Small intestine (tissue), 7 donors: ENCODE measurements around the gene TENM4. TPM values are rescaled to one million over a fixed set of nuclear protein-coding genes. Genes with fewer than 3 reads are reported as not detected.

ENCODE experiments used
- DNase-seq, 2 donors: peaks; one replicate each; pipeline versions ENCODE4 v3.0.0 to v3.0.0-alpha.2; 2013
- FAIRE-seq: peaks from 2 replicates; lab custom pipeline; 2012; peaks lifted over from hg19 to GRCh38; lab: Jason Lieb, UNC
- H3K27ac ChIP-seq, 3 donors: one replicate each; pipeline ENCODE4 v1.5.1; 2013; ENCODE audit warnings: low read length in 2 of 3, mild to moderate bottlenecking in 2 of 3, control low read depth in 1 of 3, inconsistent platforms in 1 of 3, low read depth in 1 of 3, moderate library complexity in 1 of 3
- H3K27me3 ChIP-seq, 3 donors: one replicate each; pipeline ENCODE4 v1.6.1; 2013; ENCODE audit warnings: low read length in 3 of 3, inconsistent platforms in 1 of 3; ENCODE audit not compliant: control insufficient read depth in 3 of 3, insufficient read depth in 3 of 3
- H3K36me3 ChIP-seq, 3 donors: one replicate each; pipeline ENCODE4 v1.6.1; 2013; ENCODE audit warnings: low read length in 3 of 3, inconsistent platforms in 1 of 3, low read depth in 1 of 3, mild to moderate bottlenecking in 1 of 3, moderate library complexity in 1 of 3; ENCODE audit not compliant: control insufficient read depth in 3 of 3, insufficient read depth in 2 of 3
- H3K4me1 ChIP-seq, 3 donors: one replicate each; pipeline ENCODE4 v1.6.1; 2013; ENCODE audit warnings: low read length in 2 of 3, inconsistent platforms in 1 of 3, low read depth in 1 of 3, mild to moderate bottlenecking in 1 of 3, moderate library complexity in 1 of 3; ENCODE audit not compliant: control insufficient read depth in 3 of 3, insufficient read depth in 2 of 3
- H3K4me3 ChIP-seq, 3 donors: one replicate each; pipeline ENCODE4 v1.5.1; 2013; ENCODE audit warnings: low read length in 3 of 3, control low read depth in 1 of 3, inconsistent platforms in 1 of 3, low read depth in 1 of 3, mild to moderate bottlenecking in 1 of 3, moderate library complexity in 1 of 3
- H3K9me3 ChIP-seq, 2 donors: one replicate each; pipeline ENCODE4 v1.6.1; 2013; ENCODE audit warnings: low read depth in 1 of 2, low read length in 1 of 2; ENCODE audit not compliant: control insufficient read depth in 2 of 2, insufficient read depth in 1 of 2
- WGBS, 3 donors: extraction: QIAGEN DNeasy Blood & Tissue Kit; methylation state at CpG; one replicate each; pipeline ENCODE4 v1.1.7; 2013; 5-methylcytosine and 5-hydroxymethylcytosine counted together
- polyA plus RNA-seq, 4 donors: library from polyadenylated mRNA; stranded (reverse) in 3 of 4; unstranded in 1 of 4; fragments of 200-250 nt in 3 of 4; fragments of 120-200 nt in 1 of 4; gene quantifications; one replicate each; pipeline versions ENCODE4 v1.2.1 to v1.2.3, GENCODE V29; 2013
- donor health status: healthy with polysubstance abuse.
- donor health status: control.
- donor health status: control.
- donor health status: Bipolar disorder and iron deficiency.
- donor health status: healthy.

TENM4 gene
- polyA plus RNA-seq, 4 donors, result under 0.01 to 0.96 (median 0.31) TPM; not detected in 1

DNA sequence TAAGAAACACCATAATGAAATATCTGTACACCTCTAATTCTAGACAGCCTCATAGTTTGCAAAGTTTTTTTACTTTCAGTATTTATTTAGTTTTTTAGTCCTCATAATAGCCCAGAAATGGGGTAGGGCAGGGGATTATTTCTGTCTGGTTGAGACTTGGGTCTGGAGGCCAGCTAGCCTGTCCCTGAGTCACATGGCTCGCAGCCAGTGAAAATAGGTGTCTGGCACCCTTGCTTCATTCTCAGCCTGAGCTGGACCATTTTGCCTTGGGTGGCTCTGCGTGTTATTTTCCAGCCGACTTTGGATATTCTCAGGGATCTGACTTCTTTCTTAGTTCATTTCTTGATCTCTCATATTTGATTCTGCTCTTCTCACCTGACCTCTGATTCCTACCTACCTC, 742.2 kb downstream of the TENM4 start:
- Histone ChIP-seq H3K9me3 (no peaks in the 10 kb centered on the region), H3K27ac (no peak overlapping the region), H3K4me1 (no peaks in the 10 kb centered on the region), H3K36me3 (no peaks in the 10 kb centered on the region), H3K4me3 (no peak overlapping the region), H3K27me3 (no peaks in the 10 kb centered on the region)
- no peak for DNase-seq
- no peak for FAIRE-seq
- WGBS, 3 donors, result 88 to 96% (median 93%) methylated on average over 3 of the region's 3 CpGs

DNA sequence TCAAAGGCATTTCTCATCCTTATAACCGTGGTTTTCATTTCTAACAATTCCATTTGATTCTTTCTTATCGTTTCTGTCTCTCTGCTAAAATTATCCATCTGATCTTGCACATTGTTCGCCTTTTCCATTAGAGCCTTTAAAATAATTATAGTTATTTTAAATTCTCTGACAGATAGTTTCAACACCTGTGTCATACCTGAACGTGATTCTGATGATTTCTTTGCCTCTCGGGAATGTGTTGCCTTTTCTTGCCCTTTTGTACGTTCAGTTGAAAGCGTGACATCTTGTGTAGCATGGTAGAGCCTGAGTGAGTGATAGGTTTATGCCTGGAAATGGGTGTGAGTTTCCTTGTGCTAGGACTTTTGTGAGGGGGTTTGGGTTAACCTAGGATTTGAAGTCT, 744.7 kb downstream of the TENM4 start:
- no peak for DNase-seq
- Histone ChIP-seq H3K4me1 (no peaks in the 10 kb centered on the region), H3K27ac (no peak overlapping the region), H3K27me3 (no peaks in the 10 kb centered on the region), H3K4me3 (no peak overlapping the region), H3K36me3 (no peaks in the 10 kb centered on the region), H3K9me3 (no peaks in the 10 kb centered on the region)
- 65 to 83% (median 68%) methylated on average over 7 of the region's 7 CpGs for WGBS, 3 donors
- FAIRE-seq, result no peak

DNA sequence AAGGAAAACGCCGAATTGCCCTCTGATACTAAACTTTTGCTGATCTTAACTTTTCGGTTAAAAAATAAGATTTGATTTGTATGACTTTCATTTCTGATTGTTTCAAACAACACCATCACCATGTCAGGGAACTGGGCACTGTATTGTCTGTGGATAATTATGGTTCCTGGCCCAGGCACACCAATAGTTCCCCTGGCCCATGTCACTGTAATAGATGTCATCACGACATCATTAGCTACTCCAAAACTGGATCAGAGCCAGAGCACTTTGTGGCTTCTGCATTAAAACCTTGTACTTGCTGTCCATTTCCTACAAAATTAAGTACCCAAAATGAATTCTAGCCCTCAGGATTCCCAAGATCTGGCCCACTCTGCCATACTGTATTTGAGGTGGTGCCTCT, 746.7 kb downstream of the TENM4 start:
- H3K36me3 ChIP-seq, result no peaks in the 10 kb centered on the region
- WGBS, 3 donors, result 78 to 86% (median 86%) methylated on average over 4 of the region's 4 CpGs
- H3K27me3 ChIP-seq, result no peaks in the 10 kb centered on the region
- no peak overlapping the region for H3K4me3 ChIP-seq
- no peaks in the 10 kb centered on the region for H3K4me1 ChIP-seq
- H3K9me3 ChIP-seq, result no peaks in the 10 kb centered on the region
- no peak overlapping the region for H3K27ac ChIP-seq
- FAIRE-seq (no peak), DNase-seq (no peak)

DNA sequence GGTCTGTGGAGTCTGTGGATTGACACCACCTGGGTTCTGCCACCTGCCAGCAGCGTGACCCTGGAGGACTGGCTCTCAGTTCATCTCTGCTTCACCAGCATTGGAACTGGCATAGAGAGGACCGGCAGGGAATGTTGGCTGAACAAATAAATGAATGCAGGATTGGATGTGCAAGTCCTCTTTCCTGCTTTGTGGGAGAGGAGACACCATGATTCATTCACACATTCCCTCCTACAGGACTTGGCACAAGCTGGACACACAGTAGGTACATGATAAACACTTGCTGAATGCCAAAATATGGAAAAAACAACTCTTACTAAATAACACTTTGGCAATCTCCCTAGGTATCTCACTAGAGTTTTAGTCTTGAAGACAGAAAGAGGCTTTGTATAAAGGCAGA, 749.6 kb downstream of the TENM4 start:
- 68 to 74% (median 73%) methylated on average over 2 of the region's 2 CpGs for WGBS, 3 donors
- H3K9me3 ChIP-seq, result no peaks in the 10 kb centered on the region
- H3K4me1 ChIP-seq, result no peaks in the 10 kb centered on the region
- DNase-seq (no peak), FAIRE-seq (no peak)
- H3K27ac ChIP-seq, result no peak overlapping the region
- H3K36me3 ChIP-seq, result no peaks in the 10 kb centered on the region
- H3K4me3 ChIP-seq, result no peak overlapping the region
- H3K27me3 ChIP-seq, result no peaks in the 10 kb centered on the region

DNA sequence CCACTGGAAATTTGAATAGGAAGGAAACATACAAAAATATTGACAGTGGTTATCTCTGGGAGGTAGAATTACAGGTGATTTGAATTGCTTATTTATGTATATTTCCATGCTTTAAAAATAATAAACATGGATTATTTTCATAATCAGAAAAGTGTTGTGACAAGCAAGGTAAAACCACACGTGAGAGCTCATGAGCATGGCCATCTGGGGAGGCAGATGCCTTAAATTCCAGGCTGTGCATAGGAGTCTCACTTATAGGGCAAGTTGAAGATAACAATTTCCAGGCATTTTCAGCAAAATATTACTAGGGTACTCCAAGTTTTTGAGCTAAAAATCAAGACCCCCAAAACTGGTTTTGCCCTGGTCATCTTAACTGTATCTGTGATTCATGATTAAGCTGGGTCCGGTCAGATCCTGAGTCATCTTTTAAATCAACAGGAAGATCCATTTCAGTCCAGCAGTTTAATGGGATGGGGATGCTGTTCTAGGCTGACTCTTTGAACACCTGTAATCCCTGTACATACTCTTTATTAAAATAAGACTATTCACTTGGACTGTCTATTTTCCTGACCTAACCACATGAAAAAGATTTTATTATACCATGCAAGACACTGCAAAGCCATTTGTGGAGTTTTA, 750.4 kb downstream of the TENM4 start:
- Histone ChIP-seq H3K27me3 (no peaks in the 10 kb centered on the region), H3K27ac (no peak overlapping the region), H3K4me3 (no peak overlapping the region), H3K9me3 (no peaks in the 10 kb centered on the region), H3K36me3 (no peaks in the 10 kb centered on the region), H3K4me1 (no peaks in the 10 kb centered on the region)
- 73 to 81% (median 80%) methylated on average over 2 of the region's 2 CpGs for WGBS, 3 donors
- no peak for DNase-seq
- no peak for FAIRE-seq

DNA sequence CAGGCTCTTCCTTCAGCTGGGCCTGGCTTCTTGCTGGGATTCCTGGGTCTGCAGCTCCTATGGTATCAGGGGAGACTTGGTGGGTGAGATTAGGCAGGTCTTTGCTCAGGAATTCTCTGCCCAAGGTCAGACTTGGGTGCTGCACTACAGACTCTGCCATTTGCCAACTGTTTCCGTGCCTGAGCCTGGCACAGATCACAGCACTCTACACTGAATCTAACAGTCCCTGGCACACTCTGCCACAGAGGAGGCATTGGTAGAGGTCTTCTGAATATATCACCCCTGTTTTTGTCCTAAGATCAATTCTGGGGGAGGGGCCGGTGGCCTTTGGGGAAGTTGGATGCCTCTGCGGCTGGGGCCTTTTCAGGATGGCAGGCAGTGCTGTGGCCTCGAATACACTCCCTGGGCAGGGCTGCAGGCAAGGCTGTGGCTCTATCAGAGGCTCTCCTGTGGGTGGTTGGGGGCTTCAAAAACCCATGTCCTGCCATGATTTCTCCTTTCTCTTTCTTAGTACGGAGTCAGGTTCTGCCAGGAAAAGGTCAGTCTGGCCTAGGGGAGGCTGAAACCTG, 751.2 kb downstream of the TENM4 start:
- no peaks in the 10 kb centered on the region for H3K9me3 ChIP-seq
- no peaks in the 10 kb centered on the region for H3K4me1 ChIP-seq
- 78 to 82% (median 82%) methylated on average over 5 of the region's 5 CpGs for WGBS, 3 donors
- no peak overlapping the region for H3K27ac ChIP-seq
- FAIRE-seq (no peak), DNase-seq (no peak)
- H3K27me3 ChIP-seq, result no peaks in the 10 kb centered on the region
- no peak overlapping the region for H3K4me3 ChIP-seq
- H3K36me3 ChIP-seq, result no peaks in the 10 kb centered on the region

DNA sequence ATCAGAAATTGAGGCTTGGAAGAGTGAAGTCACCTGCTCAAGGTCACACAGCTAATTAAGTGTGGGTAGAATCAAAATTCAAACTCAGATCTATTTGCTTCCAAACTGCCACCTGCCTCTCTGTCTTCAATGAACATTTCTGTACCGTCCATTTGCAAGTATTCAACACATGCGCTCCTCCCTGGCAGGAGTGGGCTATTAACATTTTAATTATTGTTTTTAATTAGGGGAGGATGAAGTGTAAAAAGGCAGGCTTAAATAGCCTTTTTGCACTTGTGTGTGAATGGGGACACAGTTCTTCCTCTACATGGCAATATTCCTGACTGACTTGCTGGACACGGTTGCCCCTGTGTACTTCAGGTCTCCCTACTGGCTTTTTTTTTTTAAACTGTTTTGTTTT, 751.7 kb downstream of the TENM4 start:
- H3K36me3 ChIP-seq, result no peaks in the 10 kb centered on the region
- H3K9me3 ChIP-seq, result no peaks in the 10 kb centered on the region
- H3K4me3 ChIP-seq, result no peak overlapping the region
- FAIRE-seq, result no peak
- no peak for DNase-seq
- 69 to 81% (median 77%) methylated on average over 3 of the region's 3 CpGs for WGBS, 3 donors
- no peaks in the 10 kb centered on the region for H3K27me3 ChIP-seq
- H3K4me1 ChIP-seq, result no peaks in the 10 kb centered on the region
- no peak overlapping the region for H3K27ac ChIP-seq

DNA sequence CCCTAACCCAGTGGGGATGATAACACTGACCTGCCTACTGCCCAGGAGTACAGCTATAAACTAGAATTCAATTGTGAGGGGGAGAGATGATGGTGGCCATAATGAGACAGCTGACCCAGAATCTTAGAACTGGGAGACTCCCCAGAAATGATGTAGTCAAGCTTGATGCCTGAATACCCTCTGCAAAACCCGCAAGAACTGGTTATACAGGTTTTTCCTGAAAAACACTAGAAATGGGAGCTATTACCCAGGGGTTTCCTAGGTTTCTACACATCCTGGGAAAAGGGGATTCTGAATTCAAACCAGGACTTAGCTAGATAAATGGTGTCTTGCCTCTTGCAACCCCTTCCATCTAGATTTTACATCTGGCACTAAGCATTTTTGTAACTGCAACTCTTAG, 752.4 kb downstream of the TENM4 start:
- Histone ChIP-seq H3K4me3 (no peak overlapping the region), H3K36me3 (no peaks in the 10 kb centered on the region), H3K4me1 (no peaks in the 10 kb centered on the region), H3K9me3 (no peaks in the 10 kb centered on the region), H3K27me3 (no peaks in the 10 kb centered on the region), H3K27ac (no peak overlapping the region)
- WGBS, 3 donors, result 5 to 60% (median 45%) methylated on average over 1 of the region's 1 CpG
- FAIRE-seq (no peak), DNase-seq (no peak)

DNA sequence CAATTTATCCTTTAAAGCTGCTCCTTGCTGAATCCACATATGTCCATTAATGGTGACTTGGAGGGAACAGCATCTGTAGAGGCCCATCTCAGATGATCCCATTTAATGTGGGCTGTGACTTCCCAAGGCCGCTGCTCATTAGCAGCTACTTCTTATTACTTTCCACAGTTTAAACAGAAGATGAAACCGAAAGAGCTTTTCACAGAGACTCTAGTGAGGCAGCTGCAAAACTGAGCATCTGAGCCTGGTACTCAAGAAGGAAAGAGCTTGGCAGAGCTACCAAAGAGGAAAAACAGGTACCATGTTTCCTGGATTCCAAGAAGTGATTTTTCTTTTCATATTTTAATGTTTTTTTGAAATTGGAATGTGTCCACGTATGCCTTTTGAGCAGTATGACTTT, 755.7 kb downstream of the TENM4 start:
- Histone ChIP-seq H3K4me1 (no peaks in the 10 kb centered on the region), H3K27ac (no peak overlapping the region), H3K4me3 (no peak overlapping the region), H3K36me3 (no peaks in the 10 kb centered on the region), H3K27me3 (no peaks in the 10 kb centered on the region), H3K9me3 (no peaks in the 10 kb centered on the region)
- 65 to 76% (median 75%) methylated on average over 3 of the region's 3 CpGs for WGBS, 3 donors
- DNase-seq (no peak), FAIRE-seq (no peak)
